Common myeloid progenitor, CD34-positive (primary cell): ENCODE data around the gene B3GALT6.

Experiments
- CTCF ChIA-PET: fragments of 350-600 bp; sonication (Branson Sonifier 250); formaldehyde crosslinking; loops from one replicate; lab custom pipeline; 2021; ENCODE audit warnings: antibody characterized with exemption; lab: Charles Lee
- POLR2A ChIA-PET: fragments of 350-600 bp; sonication (Branson Sonifier 250); formaldehyde crosslinking; loops from one replicate; lab custom pipeline; 2021; ENCODE audit warnings: antibody characterized with exemption; lab: Charles Lee
- DNase-seq, 3 donors: peaks; one replicate each; pipeline versions ENCODE4 v3.0.0 to v3.0.0-alpha.2; 2013
- H3K27ac ChIP-seq, 2 experiments: 1 replicate in 1 of 2; 2 replicates in 1 of 2; pipeline ENCODE4 v1.7.0; 2013; ENCODE audit warnings: inconsistent platforms in 2 of 2, low read length in 2 of 2, mild to moderate bottlenecking in 2 of 2, low read depth in 1 of 2, moderate library complexity in 1 of 2; ENCODE audit not compliant: severe bottlenecking in 2 of 2, insufficient read depth in 1 of 2, poor library complexity in 1 of 2
- H3K27me3 ChIP-seq, 5 experiments: replicated peaks in 2 of 5; 1 replicate in 3 of 5; 2 replicates in 2 of 5; pipeline versions ENCODE4 v1.6.1 to v1.7.0; 2013; ENCODE audit warnings: low read length in 4 of 5, mild to moderate bottlenecking in 2 of 5, moderate library complexity in 2 of 5, inconsistent platforms in 1 of 5; ENCODE audit not compliant: insufficient read depth in 5 of 5, control insufficient read depth in 4 of 5
- H3K36me3 ChIP-seq, 4 experiments: 1 replicate in 2 of 4; 2 replicates in 2 of 4; pipeline versions ENCODE4 v1.6.1 to v1.7.0; 2013; ENCODE audit warnings: low read length in 3 of 4, control low read depth in 1 of 4, mild to moderate bottlenecking in 1 of 4; ENCODE audit not compliant: control insufficient read depth in 4 of 4, insufficient read depth in 4 of 4
- H3K4me1 ChIP-seq, 4 experiments: 1 replicate in 3 of 4; 2 replicates in 1 of 4; pipeline versions ENCODE4 v1.6.1 to v1.7.1; 2013; ENCODE audit warnings: low read length in 3 of 4, mild to moderate bottlenecking in 3 of 4, control low read depth in 1 of 4, inconsistent platforms in 1 of 4, moderate library complexity in 1 of 4; ENCODE audit not compliant: control insufficient read depth in 4 of 4, insufficient read depth in 4 of 4; ENCODE audit errors: control extremely low read depth in 1 of 4
- H3K4me3 ChIP-seq, 7 experiments: 1 replicate in 4 of 7; 2 replicates in 3 of 7; pipeline versions ENCODE4 v1.5.1 to v1.7.0; 2013; ENCODE audit warnings: mild to moderate bottlenecking in 7 of 7, low read length in 6 of 7, moderate library complexity in 6 of 7, inconsistent platforms in 2 of 7, low read depth in 2 of 7, control low read depth in 1 of 7; ENCODE audit not compliant: insufficient read depth in 4 of 7, control insufficient read depth in 1 of 7; ENCODE audit errors: extremely low read depth in 1 of 7
- H3K9me3 ChIP-seq, 5 experiments: 1 replicate in 4 of 5; 2 replicates in 1 of 5; pipeline versions ENCODE4 v1.6.1 to v1.7.1; 2013; ENCODE audit warnings: low read length in 4 of 5, mild to moderate bottlenecking in 2 of 5, inconsistent platforms in 1 of 5, low read depth in 1 of 5, moderate library complexity in 1 of 5; ENCODE audit not compliant: control insufficient read depth in 4 of 5, insufficient read depth in 2 of 5; ENCODE audit errors: control extremely low read depth in 1 of 5
- WGBS: methylation state at CpG from one replicate; pipeline ENCODE4 v1.1.5; 2013; ENCODE audit not compliant: insufficient coverage; 5-methylcytosine and 5-hydroxymethylcytosine counted together

B3GALT6 gene

DNA sequence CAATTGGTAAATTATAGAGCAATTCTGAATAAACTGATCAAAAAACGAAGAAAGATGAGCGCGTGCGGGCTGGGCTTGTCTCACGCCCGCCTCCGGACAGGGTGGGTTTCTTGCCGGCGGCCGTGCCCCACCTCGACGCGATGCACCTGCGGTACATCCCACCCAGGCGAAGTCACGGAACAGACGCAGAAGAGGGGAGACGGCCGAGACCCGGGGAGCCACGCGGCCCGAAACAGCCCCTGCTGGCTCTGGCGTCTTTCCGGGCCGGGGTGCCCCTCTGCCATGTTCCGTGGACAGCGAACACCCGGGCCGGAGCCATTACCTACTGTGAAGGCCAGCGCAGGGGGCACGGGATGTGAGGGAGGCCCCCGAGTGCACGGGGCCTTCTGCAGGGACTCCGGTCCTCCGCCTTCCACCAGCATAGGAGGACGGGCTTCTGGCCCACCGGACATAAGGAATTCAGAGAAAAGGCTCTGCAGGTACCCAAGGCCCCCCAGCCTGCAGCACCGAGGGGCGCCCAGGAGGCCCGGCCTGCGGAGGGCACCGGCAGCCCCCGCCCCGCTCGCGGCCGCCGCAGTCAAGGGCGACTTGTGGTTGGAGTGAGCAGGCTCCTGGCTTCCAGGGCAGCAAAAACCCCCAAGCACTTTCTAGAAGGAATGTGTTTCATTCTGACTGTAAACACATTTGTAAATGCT lies 22.1 kb downstream of the B3GALT6 start:
- ChIA-PET CTCF (interaction anchor here (0.9 to 4.8 kb wide), 4 partner anchors 132 to 239 kb away, joined by 3 to 60 read pairs (median 6); no protein-coding TSS in a partner anchor), POLR2A (interaction anchor here (1.1 kb wide), 1 partner anchor 147 kb away, joined by 5 read pairs; no protein-coding TSS in a partner anchor)
- 98% methylated on average over 45 of the region's 50 CpGs for WGBS

DNA sequence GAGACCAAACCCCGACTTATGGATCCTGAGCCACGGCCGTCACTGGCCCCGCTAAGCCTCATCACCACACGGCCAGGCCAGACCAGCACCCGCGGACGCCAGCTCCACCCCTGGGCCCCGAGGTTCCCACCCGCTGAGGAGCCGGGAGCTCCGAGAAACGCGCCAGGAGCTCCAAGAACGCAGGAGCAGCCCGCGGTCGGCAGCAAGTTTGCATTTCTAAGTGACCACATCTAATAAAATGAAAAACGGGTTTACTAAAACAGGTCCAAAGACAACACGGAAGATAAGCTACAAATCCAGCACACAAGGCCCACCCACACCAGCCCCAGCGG lies 22.6 kb downstream of the B3GALT6 start:
- ChIA-PET POLR2A (interaction anchor here (1.1 kb wide), 1 partner anchor 148 kb away, joined by 5 read pairs; no protein-coding TSS in a partner anchor), CTCF (interaction anchor here (0.9 to 1.6 kb wide), 3 partner anchors 132 to 239 kb away, joined by 3 to 8 read pairs (median 3); no protein-coding TSS in a partner anchor)
- H3K27me3 ChIP-seq = no peaks in the 10 kb centered on the region
- H3K4me1 ChIP-seq = peaks cover 0 to 9% (median 5%) of the 10 kb centered on the region in 4 experiments
- no peak for DNase-seq
- H3K36me3 ChIP-seq = peaks cover 5 to 58% (median 33%) of the 10 kb centered on the region in 4 experiments
- no peaks in the 10 kb centered on the region for H3K9me3 ChIP-seq
- WGBS = 95% methylated on average over 12 of the region's 21 CpGs
- H3K27ac ChIP-seq = no peak overlapping the region
- no peak overlapping the region for H3K4me3 ChIP-seq

More for the DNA sequence above, 22.1 kb downstream of the B3GALT6 start:
- Histone ChIP-seq H3K27me3 (no peaks in the 10 kb centered on the region), H3K4me3 (no peak overlapping the region), H3K4me1 (peaks cover 0 to 9% (median 5%) of the 10 kb centered on the region in 4 experiments), H3K9me3 (no peaks in the 10 kb centered on the region), H3K36me3 (peaks cover 5 to 53% (median 31%) of the 10 kb centered on the region in 4 experiments), H3K27ac (no peak overlapping the region)
- no peak for DNase-seq

DNA sequence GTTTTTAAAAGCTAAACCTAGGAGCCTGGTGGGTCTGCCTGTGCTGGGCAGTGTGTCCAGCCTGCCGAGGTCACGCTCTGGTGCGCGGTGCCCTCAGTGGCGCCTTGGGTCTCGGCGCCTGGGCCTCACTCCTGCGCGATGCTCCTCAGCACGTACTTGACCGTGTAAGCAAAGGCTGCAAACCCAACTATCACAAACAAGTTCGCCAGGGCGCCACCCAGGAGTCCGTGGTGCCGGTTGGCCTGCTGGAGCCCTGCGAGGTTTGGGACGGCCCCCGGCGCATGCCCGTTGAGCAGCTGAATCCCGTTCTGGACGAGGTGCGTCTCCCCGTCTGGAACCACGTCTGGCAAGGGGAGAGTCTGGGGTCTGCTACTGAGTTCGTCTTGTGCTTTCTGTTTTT lies 23.0 kb downstream of the B3GALT6 start:
- POLR2A ChIA-PET = interaction anchor here (1.1 kb wide), 1 partner anchor 148 kb away, joined by 5 read pairs; no protein-coding TSS in a partner anchor
- 97% methylated on average over 26 of the region's 26 CpGs for WGBS
- H3K4me3 ChIP-seq = no peak overlapping the region

DNA sequence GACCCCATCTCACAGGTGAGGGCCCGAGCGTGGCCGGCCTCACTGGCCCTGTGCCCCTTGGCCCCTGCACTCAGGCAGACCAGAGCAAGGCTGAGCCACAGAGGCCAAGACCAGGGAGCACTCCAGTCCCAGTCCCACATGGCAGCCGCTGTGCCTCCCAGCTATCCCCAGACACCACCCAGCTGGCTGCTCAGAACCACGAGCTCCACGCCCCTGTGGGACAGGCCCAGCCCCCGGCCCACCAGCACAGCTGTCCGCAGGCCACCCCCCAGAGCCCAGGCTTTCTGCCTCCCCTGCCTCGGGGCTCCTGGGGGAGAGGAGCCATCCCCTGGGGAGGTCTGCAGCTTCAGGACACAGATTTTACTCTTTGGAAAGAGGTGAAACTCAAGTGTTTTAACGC lies 23.6 kb downstream of the B3GALT6 start:
- H3K9me3 ChIP-seq = no peaks in the 10 kb centered on the region
- no peak for DNase-seq
- peaks cover 0 to 6% (median 5%) of the 10 kb centered on the region in 4 experiments for H3K4me1 ChIP-seq
- CTCF ChIA-PET = interaction anchor here (1.6 kb wide), 1 partner anchor 133 kb away, joined by 8 read pairs; no protein-coding TSS in a partner anchor
- no peaks in the 10 kb centered on the region for H3K27me3 ChIP-seq
- WGBS = 100% methylated on average over 8 of the region's 10 CpGs
- H3K27ac ChIP-seq = no peak overlapping the region
- H3K36me3 ChIP-seq = peaks cover 5 to 67% (median 39%) of the 10 kb centered on the region in 4 experiments
- no peak overlapping the region for H3K4me3 ChIP-seq
- POLR2A ChIA-PET = no interaction called here

More for the DNA sequence above, 23.0 kb downstream of the B3GALT6 start:
- no peak for DNase-seq
- no peaks in the 10 kb centered on the region for H3K9me3 ChIP-seq
- CTCF ChIA-PET = interaction anchor here (0.9 to 1.6 kb wide), 3 partner anchors 133 to 240 kb away, joined by 3 to 8 read pairs (median 3); no protein-coding TSS in a partner anchor
- H3K36me3 ChIP-seq = peaks cover 5 to 62% (median 37%) of the 10 kb centered on the region in 4 experiments
- no peaks in the 10 kb centered on the region for H3K27me3 ChIP-seq
- H3K27ac ChIP-seq = no peak overlapping the region
- peaks cover 0 to 9% (median 5%) of the 10 kb centered on the region in 4 experiments for H3K4me1 ChIP-seq

DNA sequence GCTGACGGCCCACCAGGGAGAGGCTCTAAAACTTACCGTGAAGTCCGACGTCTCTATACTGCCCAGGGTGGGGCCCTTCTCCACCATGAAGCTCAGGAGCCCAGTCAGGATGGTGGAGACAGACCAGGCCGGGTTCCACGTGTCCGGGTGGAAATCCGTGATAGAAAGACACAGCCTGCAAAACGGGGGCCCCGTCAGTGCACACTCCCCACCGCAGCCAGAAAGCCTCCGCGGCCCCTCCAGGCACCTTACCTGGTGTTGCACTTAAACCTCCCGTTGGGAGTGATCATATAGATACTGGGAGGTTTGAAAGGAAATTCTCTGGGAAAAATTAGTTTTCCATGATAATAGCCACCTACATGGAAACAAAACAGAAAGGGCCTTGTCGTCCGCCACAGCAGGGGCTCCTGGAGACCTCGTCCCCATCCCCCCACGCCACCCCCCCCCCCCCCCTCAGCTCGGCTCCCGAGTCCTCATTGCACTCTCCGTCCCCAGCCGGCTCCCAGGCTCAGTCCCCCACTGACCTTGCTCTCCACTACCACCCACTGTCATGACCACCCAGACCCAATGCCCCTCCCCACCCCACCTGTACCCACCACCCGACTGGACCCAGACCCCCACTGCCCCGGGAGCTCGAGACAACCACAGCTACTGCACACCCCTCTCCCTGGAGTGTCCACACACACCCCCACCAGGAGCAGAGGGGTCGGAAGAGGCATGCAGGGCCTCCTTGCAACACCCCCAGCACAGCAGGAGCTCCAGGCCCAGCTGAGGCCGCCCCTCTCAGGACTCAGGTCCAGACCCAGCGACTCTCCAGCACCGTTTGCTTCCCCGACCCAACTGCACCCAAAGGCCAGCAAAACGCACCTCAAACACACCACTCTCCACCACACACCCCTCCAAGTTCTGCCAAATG lies 25.2 kb downstream of the B3GALT6 start:
- Histone ChIP-seq H3K4me3 (no peak overlapping the region), H3K27me3 (no peaks in the 10 kb centered on the region), H3K36me3 (peaks cover 5 to 79% (median 44%) of the 10 kb centered on the region in 4 experiments), H3K4me1 (peaks cover 0 to 6% (median 4%) of the 10 kb centered on the region in 4 experiments), H3K27ac (no peak overlapping the region), H3K9me3 (no peaks in the 10 kb centered on the region)
- ChIA-PET CTCF (interaction anchor here (0.7 to 1.5 kb wide), 2 partner anchors 135 to 136 kb away, joined by 3 to 8 read pairs; no protein-coding TSS in a partner anchor), POLR2A (no interaction called here)
- DNase-seq = no peak
- over 99% methylated on average over 18 of the region's 31 CpGs for WGBS

DNA sequence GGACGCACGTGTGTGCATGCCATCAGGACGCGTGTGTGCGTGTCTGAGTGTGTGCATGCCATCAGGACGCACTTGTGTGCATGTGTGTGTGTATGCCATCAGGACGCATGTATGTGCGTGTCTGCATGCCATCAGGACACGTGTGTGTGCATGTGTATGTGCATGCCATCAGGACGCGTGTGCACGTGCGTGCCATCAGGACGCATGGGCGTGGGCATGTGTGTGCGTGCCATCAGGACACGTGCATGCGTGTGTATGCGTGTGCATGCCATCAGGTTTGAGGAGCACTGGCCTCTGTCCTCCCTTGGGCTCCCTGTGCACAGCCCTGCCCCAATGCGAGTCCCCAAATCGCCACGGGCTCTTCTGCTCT lies 27.1 kb downstream of the B3GALT6 start:
- Histone ChIP-seq H3K36me3 (peaks cover 0 to 85% (median 49%) of the 10 kb centered on the region in 4 experiments), H3K4me3 (no peak overlapping the region), H3K9me3 (no peaks in the 10 kb centered on the region), H3K27ac (no peak overlapping the region), H3K4me1 (peaks cover 0 to 6% (median 4%) of the 10 kb centered on the region in 4 experiments), H3K27me3 (no peaks in the 10 kb centered on the region)
- WGBS = 97% methylated on average over 21 of the region's 22 CpGs
- no peak for DNase-seq
- POLR2A ChIA-PET = no interaction called here
- CTCF ChIA-PET = interaction anchor here (3.5 kb wide), 1 partner anchor 12 kb away, joined by 10 read pairs; no protein-coding TSS in a partner anchor
